22Rv1 (cell line): ENCODE data around the gene B9D2.

ENCODE experiments used
- ZFX ChIP-seq: fragments of 450-650 bp; IDR thresholded peaks from 2 replicates; pipeline ENCODE4 v1.6.1; 2017; ENCODE audit warnings: antibody characterized with exemption, borderline replicate concordance
- TF ChIP-seq, protein P1 (sequence below): fragments of 450-650 bp; IDR thresholded peaks from 2 replicates; pipeline ENCODE4 v1.5.1; 2017; ENCODE audit warnings: mild to moderate bottlenecking

DNA sequence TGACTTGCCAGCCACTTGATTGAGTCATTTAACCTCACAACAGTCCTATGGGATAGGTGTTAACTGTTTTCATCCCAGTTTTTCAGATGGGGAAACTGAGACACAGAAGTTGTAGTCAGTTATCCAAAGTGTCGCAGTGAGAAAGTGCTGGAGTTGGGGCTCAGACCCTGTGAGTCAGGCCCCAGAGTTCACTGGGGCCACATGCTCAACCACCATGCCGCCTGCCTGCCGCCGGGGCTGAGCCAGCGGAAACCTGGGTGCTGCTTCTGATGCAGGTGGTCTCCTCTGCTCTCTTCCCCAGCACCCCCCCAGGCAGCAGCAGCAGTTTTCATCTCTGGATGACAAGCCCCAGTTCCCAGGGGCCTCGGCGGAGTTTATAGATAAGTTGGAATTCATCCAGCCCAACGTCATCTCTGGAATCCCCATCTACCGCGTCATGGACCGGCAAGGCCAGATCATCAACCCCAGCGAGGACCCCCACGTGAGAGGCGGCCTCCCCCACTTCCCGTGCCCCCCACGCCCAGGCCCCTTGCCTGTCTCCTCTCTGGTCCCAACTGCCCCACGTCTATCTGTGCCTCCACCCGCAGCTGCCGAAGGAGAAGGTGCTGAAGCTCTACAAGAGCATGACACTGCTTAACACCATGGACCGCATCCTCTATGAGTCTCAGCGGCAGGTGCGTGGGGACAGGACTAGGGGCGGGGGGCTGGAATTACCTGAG lies 46.5 kb upstream of the B9D2 start:
- TF ChIP-seq, protein P1, sequence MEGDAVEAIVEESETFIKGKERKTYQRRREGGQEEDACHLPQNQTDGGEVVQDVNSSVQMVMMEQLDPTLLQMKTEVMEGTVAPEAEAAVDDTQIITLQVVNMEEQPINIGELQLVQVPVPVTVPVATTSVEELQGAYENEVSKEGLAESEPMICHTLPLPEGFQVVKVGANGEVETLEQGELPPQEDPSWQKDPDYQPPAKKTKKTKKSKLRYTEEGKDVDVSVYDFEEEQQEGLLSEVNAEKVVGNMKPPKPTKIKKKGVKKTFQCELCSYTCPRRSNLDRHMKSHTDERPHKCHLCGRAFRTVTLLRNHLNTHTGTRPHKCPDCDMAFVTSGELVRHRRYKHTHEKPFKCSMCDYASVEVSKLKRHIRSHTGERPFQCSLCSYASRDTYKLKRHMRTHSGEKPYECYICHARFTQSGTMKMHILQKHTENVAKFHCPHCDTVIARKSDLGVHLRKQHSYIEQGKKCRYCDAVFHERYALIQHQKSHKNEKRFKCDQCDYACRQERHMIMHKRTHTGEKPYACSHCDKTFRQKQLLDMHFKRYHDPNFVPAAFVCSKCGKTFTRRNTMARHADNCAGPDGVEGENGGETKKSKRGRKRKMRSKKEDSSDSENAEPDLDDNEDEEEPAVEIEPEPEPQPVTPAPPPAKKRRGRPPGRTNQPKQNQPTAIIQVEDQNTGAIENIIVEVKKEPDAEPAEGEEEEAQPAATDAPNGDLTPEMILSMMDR: no peak
- no peak for TF ChIP-seq ZFX
